HG02938 (cell line): Measurements from ENCODE around the gene XIST.
"Not testable (repeated sequence)": the region's sequence is repeated elsewhere in the genome, so short reads cannot be mapped to it uniquely, and the experiment has no call there.

Experiments used
- ATAC-seq: cut with Tn5 transposase; IDR thresholded peaks from one replicate; pipeline ENCODE4 v1.9.1; 2021; ENCODE audit warnings: mild to moderate bottlenecking, moderate library complexity; ENCODE audit not compliant: unreplicated experiment

XIST gene

GRCh38 chrX:73852467-73852866, at the start of gene XIST:
TSS of gene XIST (minus strand) at chrX:73852714.
- no peak for ATAC-seq

DNA sequence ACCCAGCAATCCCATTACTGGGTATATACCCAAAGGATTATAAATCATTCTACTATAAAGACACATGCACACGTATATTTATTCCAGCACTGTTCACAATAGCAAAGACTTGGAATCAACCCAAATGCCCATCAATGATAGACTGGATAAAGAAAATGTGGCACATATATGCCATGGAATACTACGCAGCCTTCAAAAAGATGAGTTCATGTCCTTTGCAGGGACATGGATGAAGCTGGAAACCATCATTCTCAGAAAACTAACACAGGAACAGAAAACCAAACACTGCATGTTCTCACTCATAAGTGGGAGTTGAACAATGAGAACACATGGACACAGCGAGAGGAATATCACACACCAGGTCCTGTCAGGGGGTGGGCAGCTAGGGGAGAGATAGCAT, 45.8 kb upstream of the XIST start:
- ATAC-seq, result not testable (repeated sequence)

- not testable (repeated sequence) for ATAC-seq
Measured at GRCh38 chrX:73892515-73893090, 40.1 kb upstream of the XIST start.

- not testable (repeated sequence) for ATAC-seq
Measured at GRCh38 chrX:73882260-73882659, 29.7 kb upstream of the XIST start.

DNA sequence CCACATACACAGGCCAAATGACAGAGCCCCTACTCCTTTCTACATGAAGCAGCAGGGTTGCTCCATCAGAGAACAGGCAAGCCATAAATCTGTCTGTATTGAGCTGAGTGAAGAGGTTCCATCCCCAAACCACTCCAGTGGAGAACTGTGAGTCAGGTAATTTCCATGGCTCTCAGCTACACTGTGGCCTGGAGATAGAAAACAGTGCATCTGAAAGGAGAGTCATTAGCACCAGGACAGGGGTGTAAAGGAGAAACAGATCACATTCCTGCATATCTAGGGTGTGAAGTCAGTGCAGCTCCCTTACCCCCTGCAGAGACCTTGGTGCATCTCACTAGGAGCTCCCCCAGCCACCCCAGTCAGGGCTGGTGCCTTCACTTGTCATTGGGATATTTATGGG, 25.2 kb upstream of the XIST start:
- no peak for ATAC-seq

DNA sequence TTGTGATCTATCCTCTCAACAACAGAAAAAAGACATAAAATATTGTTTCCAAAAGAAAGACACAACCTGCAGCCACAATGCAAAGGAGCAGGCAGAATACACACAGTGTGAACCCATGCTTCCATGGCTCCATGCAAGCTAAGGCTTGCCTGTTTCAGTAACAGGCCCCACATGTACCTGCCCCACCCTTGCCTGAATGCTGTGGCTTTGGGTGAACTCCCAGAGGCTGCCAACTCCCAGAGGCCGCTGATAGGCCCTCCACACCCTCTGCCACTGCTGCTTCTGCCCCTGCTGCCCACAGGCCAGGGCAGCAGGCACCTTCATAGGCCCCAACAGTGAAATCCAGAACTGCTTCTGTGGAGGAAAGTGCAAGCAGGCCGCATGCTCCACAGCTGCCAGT, 24.4 kb upstream of the XIST start:
- ATAC-seq, result no peak

DNA sequence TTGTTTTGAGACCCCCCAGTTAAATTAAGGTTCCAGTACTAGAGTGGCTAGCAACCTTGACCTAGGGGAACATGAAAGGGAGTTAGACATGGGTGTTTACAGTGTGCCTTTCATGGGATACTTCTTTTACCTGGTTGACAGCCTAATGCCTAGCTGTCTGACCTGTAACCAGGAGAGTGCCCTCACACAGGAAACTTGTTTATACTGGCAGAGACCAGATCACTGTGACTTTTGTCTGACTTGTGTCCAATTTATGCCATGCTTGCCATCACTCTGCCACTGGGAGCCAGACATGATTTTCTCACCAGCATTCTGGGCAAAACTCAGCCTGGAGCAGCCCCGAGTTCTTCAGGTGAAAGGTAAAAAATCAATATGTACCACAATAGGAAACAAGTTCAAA, 16.4 kb upstream of the XIST start:
- no peak for ATAC-seq

- ATAC-seq, result no peak
Measured at GRCh38 chrX:73867144-73867543, 14.6 kb upstream of the XIST start.

GRCh38 chrX:73863852-73864251, 11.3 kb upstream of the XIST start:
- no peak for ATAC-seq

DNA sequence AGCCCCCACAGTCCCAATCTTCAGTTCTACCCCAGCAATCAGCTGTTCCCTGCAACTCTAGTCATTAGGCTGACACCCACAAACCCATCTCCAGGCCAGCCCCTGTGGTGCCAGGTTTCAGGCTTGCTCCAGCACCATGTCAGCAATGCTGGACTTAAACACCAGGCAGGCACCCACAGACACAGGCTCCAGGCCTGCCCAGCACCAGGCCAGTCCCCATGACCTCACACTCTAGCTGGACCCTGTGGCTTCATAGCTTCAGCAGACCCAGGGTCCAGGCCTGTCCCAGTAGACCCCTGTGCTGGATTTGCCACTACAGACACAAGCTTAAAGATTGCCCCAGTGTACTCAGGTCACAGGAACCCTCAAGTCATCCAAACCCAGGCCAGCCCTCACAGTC, 10.8 kb upstream of the XIST start:
- ATAC-seq, result no peak

DNA sequence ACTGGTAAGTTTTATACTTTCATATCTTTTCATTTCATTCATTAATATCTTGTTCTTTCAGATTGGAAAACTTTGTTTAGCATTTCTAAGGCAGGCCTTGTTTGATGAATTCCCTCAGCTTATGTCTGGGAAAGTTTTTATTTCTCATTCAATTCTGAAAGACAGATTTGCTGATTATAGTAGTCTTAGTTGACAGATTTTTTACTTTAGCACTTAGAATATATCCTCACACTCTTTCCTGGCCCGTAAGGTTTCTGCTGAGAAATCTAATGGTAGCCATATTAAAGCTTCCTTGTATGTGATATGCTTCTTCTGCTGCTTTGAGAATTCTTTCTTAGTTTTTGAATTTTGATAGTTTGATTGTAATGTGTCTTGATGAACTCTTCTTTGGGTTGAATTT, 7.1 kb upstream of the XIST start:
- no peak for ATAC-seq

DNA sequence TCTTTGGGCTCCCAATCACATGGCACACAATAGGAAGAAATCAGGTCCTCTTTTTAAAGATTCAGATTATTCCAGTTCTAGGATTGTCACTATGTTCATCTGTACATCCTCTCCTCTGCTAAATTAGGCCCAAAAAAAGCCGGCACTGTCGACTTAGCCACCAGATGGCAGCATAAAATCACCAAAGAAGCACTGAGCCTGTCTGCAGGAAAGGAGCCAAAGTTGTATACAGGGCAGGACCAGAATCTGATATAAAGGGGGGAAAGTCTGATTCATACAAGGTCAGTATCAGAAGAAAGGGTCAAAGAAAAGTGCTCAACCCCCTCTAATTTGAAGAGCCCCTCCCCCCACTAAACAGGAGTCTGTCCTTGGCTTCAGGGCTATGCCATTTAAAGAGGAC, 3.0 kb upstream of the XIST start:
- no peak for ATAC-seq

GRCh38 chrX:73852022-73852421, 492 bp downstream of the XIST start:
- no peak for ATAC-seq

DNA sequence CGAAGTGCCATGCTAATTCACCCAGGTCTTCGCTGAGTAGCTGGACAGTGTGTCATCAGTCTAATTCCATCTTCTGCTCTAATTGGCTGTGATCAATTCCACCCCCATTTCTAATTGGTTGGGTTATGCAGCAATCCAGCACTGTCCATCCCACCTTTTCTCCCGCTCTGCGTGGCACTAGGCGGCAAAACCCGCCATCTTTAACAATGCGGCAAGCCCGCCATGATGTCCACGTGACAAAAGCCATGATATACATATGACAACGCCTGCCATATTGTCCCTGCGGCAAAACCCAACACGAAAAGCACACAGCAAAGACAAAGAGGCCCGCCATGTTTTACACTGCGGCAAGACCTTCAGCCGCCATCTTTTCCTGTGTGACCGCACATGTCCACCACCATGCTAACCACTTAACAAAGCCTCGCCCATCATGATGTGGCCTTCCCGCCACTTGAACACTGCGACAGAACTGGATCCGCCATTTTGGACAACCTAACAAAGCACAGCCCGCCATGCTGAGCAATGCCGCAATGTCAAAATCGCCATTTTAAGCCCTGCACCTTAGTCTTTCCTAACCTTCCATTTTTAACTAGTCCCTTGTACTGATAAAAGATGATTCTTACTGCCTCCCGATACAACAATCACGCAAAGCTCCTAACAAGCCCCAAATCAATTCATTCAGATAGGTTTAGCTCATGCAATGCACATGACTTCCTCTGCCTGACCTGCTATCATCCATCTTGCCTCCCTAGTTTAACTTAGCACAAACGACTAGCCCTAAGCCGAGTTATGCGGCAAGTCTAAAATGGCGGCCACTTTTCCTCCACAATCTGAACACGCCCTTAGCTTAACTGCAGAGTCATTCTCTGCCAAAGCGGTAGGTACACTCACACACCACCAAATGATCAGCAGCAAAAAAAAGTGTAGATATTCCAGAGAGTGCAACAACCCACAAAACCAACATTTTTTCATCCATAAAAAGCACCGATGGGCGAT, 1.2 kb downstream of the XIST start:
- ATAC-seq, result no peak

GRCh38 chrX:73850124-73851013, 2.1 kb downstream of the XIST start:
- ATAC-seq, result no peak

- ATAC-seq, result no peak
Measured at GRCh38 chrX:73849073-73849472, 3.4 kb downstream of the XIST start.

- no peak for ATAC-seq
Measured at GRCh38 chrX:73847991-73848390, 4.5 kb downstream of the XIST start.

DNA sequence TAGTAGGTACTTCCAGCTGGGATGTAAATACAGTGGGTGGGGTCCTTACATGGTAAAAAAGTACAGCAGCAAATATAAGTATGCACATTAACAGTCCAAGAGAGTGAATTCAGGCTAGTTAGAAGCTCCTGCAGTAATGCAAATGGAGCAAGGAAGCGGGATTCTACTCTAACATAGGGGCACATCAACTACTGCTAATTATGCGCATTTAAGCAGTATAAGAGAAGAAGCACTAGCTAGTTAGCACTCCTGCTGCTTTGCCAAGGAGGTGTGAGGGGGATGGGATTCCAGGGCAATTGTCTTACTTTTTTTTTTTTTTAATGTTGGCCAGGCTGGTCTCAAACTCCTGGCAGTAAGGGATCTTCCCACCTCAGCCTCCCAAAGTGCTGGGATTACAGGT, 5.4 kb downstream of the XIST start:
- no peak for ATAC-seq

DNA sequence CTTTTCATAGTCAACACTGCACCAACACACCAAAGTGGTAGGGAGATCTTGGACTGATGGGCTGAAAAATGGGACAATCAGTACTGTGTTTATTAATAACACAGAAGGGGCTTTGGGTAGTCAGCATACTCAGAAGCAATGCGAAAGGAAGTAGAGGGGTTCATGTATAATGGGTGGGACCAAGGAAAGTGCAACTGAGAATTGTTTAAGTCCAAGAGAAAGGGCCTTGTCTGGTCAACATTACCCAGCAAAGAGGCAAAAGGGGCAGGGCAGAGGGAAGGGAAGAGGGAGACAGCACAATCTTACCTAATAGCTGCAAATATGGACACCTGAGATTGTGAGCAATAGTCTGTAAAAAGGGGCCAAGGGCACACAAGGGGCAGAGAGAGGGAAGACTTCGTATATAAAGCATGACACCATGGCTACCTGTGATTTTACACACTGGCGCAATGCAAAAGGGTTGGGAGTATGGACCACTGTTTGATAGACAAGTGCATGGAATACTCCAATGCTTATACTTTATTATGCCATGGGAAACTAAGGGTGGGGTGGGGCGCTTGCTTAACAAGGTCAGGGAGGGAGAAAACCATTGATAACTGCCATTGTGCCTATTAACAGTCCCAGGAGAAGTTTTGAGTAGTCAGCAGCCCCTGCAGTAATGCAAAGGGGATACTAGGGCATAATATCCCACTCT, 9.8 kb downstream of the XIST start:
- no peak for ATAC-seq

- no peak for ATAC-seq
Measured at GRCh38 chrX:73841337-73841736, 11.2 kb downstream of the XIST start.
